ENCODE data around the gene CD9.

The CD9 gene

GRCh38 chr12:6234214-6234613, 34.0 kb downstream of the CD9 start (continued):
- no peak for TF ChIP-seq CSRNP3 (CRISPR knock-in tag; IDR thresholded peaks at IDR 0.05)
- TF ChIP-seq TOX (CRISPR knock-in tag; IDR thresholded peaks at IDR 0.05; ENCODE audit: borderline replicate concordance): no peak
- no peak for TF ChIP-seq TCF4 (CRISPR knock-in tag; IDR thresholded peaks at IDR 0.05; ENCODE audit: borderline replicate concordance)

- no peak for ATAC-seq
These were observed 34.7 kb downstream of the CD9 start for GRCh38 chr12:6234906-6235305.

More at GRCh38 chr12:6234906-6235305, 34.7 kb downstream of the CD9 start:
- TF ChIP-seq PPARA (CRISPR knock-in tag; IDR thresholded peaks at IDR 0.05; ENCODE audit: borderline replicate concordance) (no peak), RARB (CRISPR knock-in tag; IDR thresholded peaks at IDR 0.05) (no peak), ZNF8 (CRISPR knock-in tag; IDR thresholded peaks at IDR 0.05) (no peak), BACH2 (CRISPR knock-in tag; IDR thresholded peaks at IDR 0.05; ENCODE audit: borderline replicate concordance) (no peak), ZFP30 (CRISPR knock-in tag; IDR thresholded peaks at IDR 0.05) (no peak), CSDC2 (CRISPR knock-in tag; IDR thresholded peaks at IDR 0.05) (no peak), POU6F1 (CRISPR knock-in tag; IDR thresholded peaks at IDR 0.05; ENCODE audit: borderline replicate concordance, low read depth) (no peak), ESRRG (CRISPR knock-in tag; IDR thresholded peaks at IDR 0.05) (no peak), ZNF565 (CRISPR knock-in tag; conservative IDR thresholded peaks at IDR 0.05; ENCODE audit: low read depth) (no peak), ZFP3 (CRISPR knock-in tag; IDR thresholded peaks at IDR 0.05) (no peak), PATZ1 (CRISPR knock-in tag; IDR thresholded peaks at IDR 0.05; ENCODE audit: borderline replicate concordance) (no peak), OSR1 (CRISPR knock-in tag; IDR thresholded peaks at IDR 0.05) (no peak), ZNF70 (CRISPR knock-in tag; IDR thresholded peaks at IDR 0.05) (no peak), CSRNP3 (CRISPR knock-in tag; IDR thresholded peaks at IDR 0.05) (no peak), ZC3H10 (CRISPR knock-in tag; IDR thresholded peaks at IDR 0.05) (no peak), CREB5 (CRISPR knock-in tag; IDR thresholded peaks at IDR 0.05; ENCODE audit: low read depth) (no peak), GLIS3 (CRISPR knock-in tag; IDR thresholded peaks at IDR 0.05) (no peak), TSHZ2 (CRISPR knock-in tag; IDR thresholded peaks at IDR 0.05) (no peak), ARNTL (CRISPR knock-in tag; IDR thresholded peaks at IDR 0.05; ENCODE audit: borderline replicate concordance, low read depth) (no peak)

All from SK-N-SH treated with all-trans-retinoic acid at 6 μM for 48 hours (cell line).